PC-9 (cell line): ENCODE results near the gene FBH1. TPM values are rescaled to one million over a fixed set of nuclear protein-coding genes. Genes with fewer than 3 reads are reported as not detected.

ENCODE experiments used
- BruUV-seq: library from RNA; stranded (reverse); fragments of 400-500 nt; replicated peaks from 2 replicates; lab custom pipeline; 2021; lab: Mats Ljungman, UMichigan
- CTCF ChIA-PET: fragments of 300-600 bp; sonication (Branson Sonifier 250); formaldehyde crosslinking; loops from one replicate; lab custom pipeline; 2022; ENCODE audit warnings: antibody characterized with exemption; lab: Charles Lee
- POLR2A ChIA-PET: fragments of 300-600 bp; sonication (Branson Sonifier 250); formaldehyde crosslinking; loops from one replicate; lab custom pipeline; 2022; ENCODE audit warnings: antibody characterized with exemption; ENCODE audit not compliant: unreplicated experiment; lab: Charles Lee
- DNase-seq, 2 experiments: peaks; one replicate each; pipeline versions ENCODE4 v3.0.0 to v3.0.0-alpha.2; 2015 to 2022; ENCODE audit warnings: mixed read lengths in 1 of 2
- H2AFZ ChIP-seq: fragments of 200-600 bp; sonication (generic); 2 replicates; pipeline ENCODE4 v1.8.1; 2017; ENCODE audit warnings: antibody characterized with exemption
- H3F3A ChIP-seq: fragments of 200-600 bp; sonication (generic); 2 replicates; pipeline ENCODE4 v1.8.1; 2017; ENCODE audit warnings: antibody characterized with exemption, mild to moderate bottlenecking, low read depth; ENCODE audit not compliant: insufficient read depth
- H3K27ac ChIP-seq: fragments of 200-600 bp; sonication (generic); 2 replicates; pipeline ENCODE4 v1.6.1; 2016; ENCODE audit warnings: mixed run types
- H3K27me3 ChIP-seq: fragments of 200-600 bp; sonication (generic); 2 replicates; pipeline ENCODE4 v1.6.1; 2016; ENCODE audit warnings: low read depth, mixed run types; ENCODE audit not compliant: insufficient read depth
- H3K36me3 ChIP-seq: fragments of 200-600 bp; sonication (generic); 2 replicates; pipeline ENCODE4 v1.6.1; 2016; ENCODE audit warnings: low read depth, mixed run types
- H3K4me1 ChIP-seq: fragments of 200-600 bp; sonication (generic); replicated peaks from 2 replicates; pipeline ENCODE4 v1.6.1; 2016; ENCODE audit warnings: mixed run types; ENCODE audit not compliant: insufficient read depth
- H3K4me2 ChIP-seq: fragments of 200-600 bp; sonication (generic); 2 replicates; pipeline ENCODE4 v1.6.1; 2017; ENCODE audit warnings: mixed run types
- H3K4me3 ChIP-seq: fragments of 200-600 bp; sonication (generic); 2 replicates; pipeline ENCODE4 v1.6.1; 2016; ENCODE audit warnings: mixed run types
- H3K79me2 ChIP-seq: fragments of 200-600 bp; sonication (generic); 2 replicates; pipeline ENCODE4 v1.6.1; 2017; ENCODE audit warnings: low read depth, mixed run types
- H3K9me2 ChIP-seq: fragments of 200-600 bp; sonication (generic); 2 replicates; pipeline ENCODE4 v1.8.1; 2017; ENCODE audit warnings: mild to moderate bottlenecking; ENCODE audit not compliant: insufficient read depth
- H3K9me3 ChIP-seq: fragments of 200-600 bp; sonication (generic); 2 replicates; pipeline ENCODE4 v1.8.1; 2016; ENCODE audit warnings: low read depth; ENCODE audit not compliant: insufficient read depth
- H4K20me1 ChIP-seq: fragments of 200-600 bp; sonication (generic); 2 replicates; pipeline ENCODE4 v1.8.1; 2017; ENCODE audit not compliant: insufficient read depth
- EZH2 ChIP-seq: fragments of 200-600 bp; sonication (generic); IDR thresholded peaks from 2 replicates; pipeline ENCODE4 v1.8.0; 2017; ENCODE audit warnings: antibody characterized with exemption, low read depth
- intact Hi-C: fragments of 100-400 bp; cut with micrococcal nuclease; formaldehyde crosslinking; loops from one replicate; pipeline ENCODE4 v1.10.0; 2022; ENCODE audit not compliant: unreplicated experiment
- total RNA-seq: library from RNA; stranded (reverse); gene quantifications from 2 replicates; pipeline ENCODE4 v1.2.3, GENCODE V29; 2021
- TF ChIP-seq, protein P1 (sequence below): fragments of 200-600 bp; sonication (generic); conservative IDR thresholded peaks from 2 replicates; pipeline ENCODE4 v1.6.1; 2017; ENCODE audit warnings: mixed run types, antibody characterized with exemption, mild to moderate bottlenecking, moderate library complexity

Gene FBH1
- total RNA-seq, 1 experiment from 2014 or later: 68.0 TPM

DNA sequence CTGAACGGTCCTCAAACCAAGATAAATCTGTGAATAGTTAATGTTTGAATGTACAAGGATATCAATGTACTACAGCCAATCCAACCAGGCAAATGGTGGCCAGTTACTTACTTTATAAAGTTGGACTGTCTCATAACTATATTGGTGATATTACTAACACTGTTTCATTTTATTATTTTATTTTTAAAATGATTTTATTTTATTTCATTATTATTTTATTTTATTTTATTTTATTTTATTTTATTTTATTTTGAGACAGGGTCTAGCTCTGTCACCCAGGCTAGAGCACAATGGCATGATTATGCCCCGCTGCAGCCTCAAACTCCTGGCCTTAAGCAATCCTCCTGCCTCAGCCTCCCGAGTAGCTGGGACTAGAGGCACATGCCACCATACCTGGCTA is 80.5 kb downstream of the FBH1 start:
- Histone ChIP-seq H3K9me2 (no peaks in the 10 kb centered on the region), H3K4me2 (no peak overlapping the region), H3K36me3 (no peaks in the 10 kb centered on the region), H3K4me3 (no peak overlapping the region), H3K9me3 (no peaks in the 10 kb centered on the region), H4K20me1 (no peaks in the 10 kb centered on the region), H3F3A (no peaks in the 10 kb centered on the region), H3K4me1 (peaks cover 13% of the 10 kb centered on the region; the same call in 1 of the 2 replicates), H2AFZ (no peak overlapping the region), H3K27ac (no peak overlapping the region), H3K79me2 (peaks cover 4% of the 10 kb centered on the region; the same call in 1 of the 2 replicates), H3K27me3 (no peaks in the 10 kb centered on the region)
- intact Hi-C loops: no loop called here
- CTCF ChIA-PET: no interaction called here
- no peak for DNase-seq
- POLR2A ChIA-PET: no interaction called here
- TF ChIP-seq, protein P1, sequence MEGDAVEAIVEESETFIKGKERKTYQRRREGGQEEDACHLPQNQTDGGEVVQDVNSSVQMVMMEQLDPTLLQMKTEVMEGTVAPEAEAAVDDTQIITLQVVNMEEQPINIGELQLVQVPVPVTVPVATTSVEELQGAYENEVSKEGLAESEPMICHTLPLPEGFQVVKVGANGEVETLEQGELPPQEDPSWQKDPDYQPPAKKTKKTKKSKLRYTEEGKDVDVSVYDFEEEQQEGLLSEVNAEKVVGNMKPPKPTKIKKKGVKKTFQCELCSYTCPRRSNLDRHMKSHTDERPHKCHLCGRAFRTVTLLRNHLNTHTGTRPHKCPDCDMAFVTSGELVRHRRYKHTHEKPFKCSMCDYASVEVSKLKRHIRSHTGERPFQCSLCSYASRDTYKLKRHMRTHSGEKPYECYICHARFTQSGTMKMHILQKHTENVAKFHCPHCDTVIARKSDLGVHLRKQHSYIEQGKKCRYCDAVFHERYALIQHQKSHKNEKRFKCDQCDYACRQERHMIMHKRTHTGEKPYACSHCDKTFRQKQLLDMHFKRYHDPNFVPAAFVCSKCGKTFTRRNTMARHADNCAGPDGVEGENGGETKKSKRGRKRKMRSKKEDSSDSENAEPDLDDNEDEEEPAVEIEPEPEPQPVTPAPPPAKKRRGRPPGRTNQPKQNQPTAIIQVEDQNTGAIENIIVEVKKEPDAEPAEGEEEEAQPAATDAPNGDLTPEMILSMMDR: no peak
- TF ChIP-seq EZH2: no peak
- no TSS peak for BruUV-seq

DNA sequence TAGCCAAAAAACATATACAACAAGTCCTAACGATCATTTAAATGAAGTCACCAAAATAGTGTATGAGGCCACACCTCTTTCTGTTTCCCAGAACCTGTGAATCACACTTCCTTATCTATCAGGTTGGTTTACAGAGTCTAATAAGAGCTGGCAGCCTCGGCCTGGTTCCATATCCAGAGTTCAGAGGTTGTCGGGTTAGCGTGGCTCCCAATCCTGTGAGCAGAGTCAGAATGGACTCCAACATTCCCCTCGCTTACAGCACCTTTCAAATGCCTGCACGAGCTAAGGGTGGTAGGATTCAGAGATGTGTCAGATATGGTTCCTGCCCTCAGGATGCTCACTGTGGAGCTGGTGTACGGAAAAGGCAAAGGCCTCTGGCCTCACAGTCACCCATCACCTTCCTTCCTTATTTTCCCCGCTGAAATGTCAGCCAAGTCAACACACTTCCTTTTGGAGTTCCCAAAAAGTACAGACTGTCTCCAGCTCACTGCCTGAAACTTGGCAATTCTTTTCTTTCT is 81.3 kb downstream of the FBH1 start:
- CTCF ChIA-PET: interaction anchor here (0.6 kb wide), 1 partner anchor 539 kb away, joined by 9 read pairs; no protein-coding TSS in a partner anchor
- peak in 1 of 2 experiments; percentile 43 for DNase-seq
- Histone ChIP-seq H3K27me3 (no peaks in the 10 kb centered on the region), H3K9me3 (no peaks in the 10 kb centered on the region), H3K36me3 (no peaks in the 10 kb centered on the region), H3K79me2 (peaks cover 7% of the 10 kb centered on the region; the same call in 1 of the 2 replicates), H4K20me1 (no peaks in the 10 kb centered on the region), H3F3A (no peaks in the 10 kb centered on the region), H3K4me2 (peak overlapping the region; percentile 26; the same call in 1 of the 2 replicates), H3K4me3 (no peak overlapping the region), H2AFZ (no peak overlapping the region), H3K27ac (no peak overlapping the region), H3K9me2 (no peaks in the 10 kb centered on the region), H3K4me1 (peaks cover 13% of the 10 kb centered on the region; the same call in 1 of the 2 replicates)
- intact Hi-C loops: no loop called here
- no peak for TF ChIP-seq EZH2
- TF ChIP-seq, protein P1: no peak
- POLR2A ChIA-PET: interaction anchor here (0.5 kb wide), 1 partner anchor 12 kb away, joined by 3 read pairs; no protein-coding TSS in a partner anchor
- no TSS peak for BruUV-seq

DNA sequence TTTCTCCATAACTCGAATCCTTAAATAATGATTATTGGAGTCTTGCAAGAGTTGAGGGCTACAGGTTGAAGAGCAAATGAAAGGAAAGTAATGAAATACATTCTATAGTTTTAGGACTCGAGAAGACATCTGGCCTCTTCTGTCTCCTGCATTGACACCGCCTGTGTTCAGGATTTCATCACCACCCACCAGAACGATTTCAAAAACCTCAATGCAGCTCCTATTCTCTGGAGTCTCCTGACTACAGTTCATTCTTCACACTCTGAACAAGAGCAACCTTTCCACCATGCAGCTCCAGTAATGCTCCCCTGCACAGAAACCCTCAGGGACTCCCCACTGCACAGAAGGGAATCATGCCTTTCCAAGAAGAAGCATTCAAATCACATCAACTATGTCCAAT is 81.8 kb downstream of the FBH1 start:
- TF ChIP-seq EZH2: no peak
- TF ChIP-seq, protein P1: no peak
- Histone ChIP-seq H3K4me3 (no peak overlapping the region), H2AFZ (no peak overlapping the region), H3K36me3 (no peaks in the 10 kb centered on the region), H4K20me1 (no peaks in the 10 kb centered on the region), H3K27me3 (no peaks in the 10 kb centered on the region), H3K4me2 (no peak overlapping the region), H3K4me1 (peaks cover 13% of the 10 kb centered on the region; the same call in 1 of the 2 replicates), H3K27ac (no peak overlapping the region), H3K9me3 (no peaks in the 10 kb centered on the region), H3K79me2 (peaks cover 7% of the 10 kb centered on the region; the same call in 1 of the 2 replicates), H3F3A (no peaks in the 10 kb centered on the region), H3K9me2 (no peaks in the 10 kb centered on the region)
- ChIA-PET CTCF (no interaction called here), POLR2A (interaction anchor here (0.5 kb wide), 1 partner anchor 13 kb away, joined by 3 read pairs; no protein-coding TSS in a partner anchor)
- intact Hi-C loops: no loop called here
- DNase-seq: no peak
- BruUV-seq: no TSS peak
